Trophoblast cell (in vitro differentiated cells and primary cell): Measurements from ENCODE around the gene NEUROG2.

Experiments used
- DNase-seq, 2 donors: peaks; one replicate each; pipeline ENCODE4 v3.0.0-alpha.2; 2016
- H2AFZ ChIP-seq: 2 replicates; pipeline ENCODE4 v1.6.1; 2013; ENCODE audit warnings: low read length, moderate library complexity, mild to moderate bottlenecking; ENCODE audit not compliant: insufficient read depth, poor library complexity
- H2AK5ac ChIP-seq: 2 replicates; pipeline ENCODE4 v1.6.1; 2013; ENCODE audit warnings: mild to moderate bottlenecking, low read length
- H2BK120ac ChIP-seq: 2 replicates; pipeline ENCODE4 v1.6.1; 2013; ENCODE audit warnings: low read length, mild to moderate bottlenecking, moderate library complexity; ENCODE audit not compliant: insufficient read depth, poor library complexity
- H2BK12ac ChIP-seq: 2 replicates; pipeline ENCODE4 v1.6.1; 2013; ENCODE audit warnings: mild to moderate bottlenecking, low read length, moderate library complexity
- H2BK5ac ChIP-seq: 2 replicates; pipeline ENCODE4 v1.6.1; 2013; ENCODE audit warnings: low read length, low read depth, moderate library complexity, mild to moderate bottlenecking; ENCODE audit not compliant: poor library complexity
- H3K14ac ChIP-seq: 2 replicates; pipeline ENCODE4 v1.6.1; 2013; ENCODE audit warnings: mild to moderate bottlenecking, low read length
- H3K18ac ChIP-seq: 2 replicates; pipeline ENCODE4 v1.6.1; 2013; ENCODE audit warnings: mild to moderate bottlenecking, low read length
- H3K23ac ChIP-seq: 2 replicates; pipeline ENCODE4 v1.6.1; 2013; ENCODE audit warnings: low read length
- H3K27ac ChIP-seq: 2 replicates; pipeline ENCODE4 v1.5.1; 2013; ENCODE audit warnings: low read depth, mild to moderate bottlenecking, inconsistent platforms, low read length, moderate library complexity
- H3K27me3 ChIP-seq: 2 replicates; pipeline ENCODE4 v1.6.1; 2013; ENCODE audit warnings: inconsistent platforms, mild to moderate bottlenecking, low read length, moderate library complexity; ENCODE audit not compliant: insufficient read depth
- H3K36me3 ChIP-seq, 2 experiments: 1 replicate in 1 of 2; 2 replicates in 1 of 2; pipeline ENCODE4 v1.6.1; 2013; ENCODE audit warnings: low read length in 2 of 2, mild to moderate bottlenecking in 2 of 2, moderate library complexity in 1 of 2; ENCODE audit not compliant: insufficient read depth in 2 of 2, control insufficient read depth in 1 of 2
- H3K4ac ChIP-seq: 2 replicates; pipeline ENCODE4 v1.6.1; 2013; ENCODE audit warnings: low read depth, mild to moderate bottlenecking, low read length, moderate library complexity
- H3K4me1 ChIP-seq, 2 experiments: 1 replicate in 1 of 2; 2 replicates in 1 of 2; pipeline ENCODE4 v1.6.1; 2013; ENCODE audit warnings: low read length in 2 of 2, mild to moderate bottlenecking in 2 of 2, moderate library complexity in 1 of 2; ENCODE audit not compliant: insufficient read depth in 2 of 2, control insufficient read depth in 1 of 2
- H3K4me2 ChIP-seq: 2 replicates; pipeline ENCODE4 v1.6.1; 2013; ENCODE audit warnings: inconsistent platforms, mild to moderate bottlenecking, low read length, moderate library complexity
- H3K4me3 ChIP-seq: 2 replicates; pipeline ENCODE4 v1.5.1; 2013; ENCODE audit warnings: mild to moderate bottlenecking, low read depth, low read length, inconsistent platforms
- H3K79me1 ChIP-seq: one replicate; pipeline ENCODE4 v1.6.1; 2013; ENCODE audit warnings: low read length
- H3K79me2 ChIP-seq: 2 replicates; pipeline ENCODE4 v1.6.1; 2013; ENCODE audit warnings: low read length, mild to moderate bottlenecking; ENCODE audit not compliant: control insufficient read depth, insufficient read depth, poor library complexity
- H3K9ac ChIP-seq: 2 replicates; pipeline ENCODE4 v1.6.1; 2013; ENCODE audit warnings: mild to moderate bottlenecking, low read length
- H3K9me3 ChIP-seq: 2 replicates; pipeline ENCODE4 v1.6.1; 2013; ENCODE audit warnings: low read depth, mild to moderate bottlenecking, control low read depth, inconsistent platforms, low read length; ENCODE audit not compliant: insufficient read depth
- H4K12ac ChIP-seq: 2 replicates; pipeline ENCODE4 v1.6.1; 2013; ENCODE audit warnings: low read depth, mild to moderate bottlenecking, low read length, moderate library complexity
- H4K8ac ChIP-seq: 2 replicates; pipeline ENCODE4 v1.6.1; 2013; ENCODE audit warnings: low read depth, mild to moderate bottlenecking, low read length, moderate library complexity
- H4K91ac ChIP-seq: one replicate; pipeline ENCODE4 v1.6.1; 2013; ENCODE audit warnings: low read depth, mild to moderate bottlenecking, low read length, moderate library complexity
- WGBS: extraction: QIAGEN DNeasy Blood & Tissue Kit; methylation state at CpG from one replicate; pipeline ENCODE4 v1.1.7; 2013; ENCODE audit warnings: missing lambda C conversion rate; ENCODE audit not compliant: insufficient read length, insufficient coverage; ENCODE audit errors: extremely low coverage; 5-methylcytosine and 5-hydroxymethylcytosine counted together

The NEUROG2 gene

DNA sequence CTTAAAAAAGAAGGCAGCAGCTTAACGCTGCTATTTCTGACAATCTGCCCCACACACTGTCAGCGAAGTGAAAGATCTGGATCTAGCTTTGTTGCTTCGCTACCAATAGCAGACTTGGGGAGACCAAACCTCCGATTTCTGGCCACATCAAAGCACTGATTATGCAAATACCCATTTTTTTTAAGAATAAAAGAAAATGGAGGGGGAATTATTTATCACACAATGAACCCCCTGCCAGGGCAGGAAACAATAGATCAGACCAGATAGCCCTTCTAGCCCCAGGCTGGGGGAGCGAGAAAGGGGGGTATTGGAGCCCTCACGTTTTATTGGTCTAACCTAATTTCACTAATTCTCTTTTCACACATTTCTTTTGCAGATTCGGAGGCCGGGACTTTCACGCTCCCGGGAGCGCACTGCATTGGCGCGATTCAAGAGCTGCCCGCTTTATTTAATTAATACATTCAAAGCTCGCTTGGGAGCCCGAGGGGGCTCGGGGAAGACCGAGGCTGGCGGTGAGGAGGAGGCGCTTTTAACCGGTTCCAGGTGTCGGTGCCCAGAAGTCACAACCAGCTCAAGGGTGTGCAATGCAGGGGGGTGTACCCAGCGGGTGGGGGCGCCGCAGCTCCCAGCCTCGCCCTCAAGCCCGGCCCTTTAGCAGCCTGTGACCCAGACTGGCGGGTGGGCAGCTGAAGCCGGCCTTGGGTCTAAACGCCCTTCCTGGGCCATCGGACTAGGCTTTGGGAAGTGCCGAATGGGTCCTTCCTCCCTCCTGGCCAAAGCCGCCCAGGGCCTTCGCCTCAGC lies 5.5 kb downstream of the NEUROG2 start:
- no peaks in the 10 kb centered on the region for H3K79me1 ChIP-seq
- H4K12ac ChIP-seq = no peak overlapping the region
- no peak overlapping the region for H2AK5ac ChIP-seq
- no peak overlapping the region for H2BK120ac ChIP-seq
- H3K18ac ChIP-seq = no peak overlapping the region
- H3K27ac ChIP-seq = no peak overlapping the region
- no CpG with 5 or more reads among the region's 34 CpGs for WGBS
- H4K91ac ChIP-seq = no peak overlapping the region
- no peaks in the 10 kb centered on the region for H3K79me2 ChIP-seq
- peaks cover 65% of the 10 kb centered on the region for H3K27me3 ChIP-seq
- H2BK12ac ChIP-seq = no peak overlapping the region
- H3K9ac ChIP-seq = no peak overlapping the region
- no peak overlapping the region for H2AFZ ChIP-seq
- H3K36me3 ChIP-seq = no peaks in the 10 kb centered on the region
- H3K4ac ChIP-seq = no peak overlapping the region
- H3K4me3 ChIP-seq = no peak overlapping the region
- no peak for DNase-seq
- H2BK5ac ChIP-seq = no peak overlapping the region
- H3K4me2 ChIP-seq = peak overlapping the region; percentile 36
- no peak overlapping the region for H4K8ac ChIP-seq
- H3K23ac ChIP-seq = no peak overlapping the region
- H3K9me3 ChIP-seq = peaks cover 2% of the 10 kb centered on the region
- H3K4me1 ChIP-seq = peaks cover 13 to 15% of the 10 kb centered on the region in 2 experiments
- H3K14ac ChIP-seq = no peak overlapping the region

DNA sequence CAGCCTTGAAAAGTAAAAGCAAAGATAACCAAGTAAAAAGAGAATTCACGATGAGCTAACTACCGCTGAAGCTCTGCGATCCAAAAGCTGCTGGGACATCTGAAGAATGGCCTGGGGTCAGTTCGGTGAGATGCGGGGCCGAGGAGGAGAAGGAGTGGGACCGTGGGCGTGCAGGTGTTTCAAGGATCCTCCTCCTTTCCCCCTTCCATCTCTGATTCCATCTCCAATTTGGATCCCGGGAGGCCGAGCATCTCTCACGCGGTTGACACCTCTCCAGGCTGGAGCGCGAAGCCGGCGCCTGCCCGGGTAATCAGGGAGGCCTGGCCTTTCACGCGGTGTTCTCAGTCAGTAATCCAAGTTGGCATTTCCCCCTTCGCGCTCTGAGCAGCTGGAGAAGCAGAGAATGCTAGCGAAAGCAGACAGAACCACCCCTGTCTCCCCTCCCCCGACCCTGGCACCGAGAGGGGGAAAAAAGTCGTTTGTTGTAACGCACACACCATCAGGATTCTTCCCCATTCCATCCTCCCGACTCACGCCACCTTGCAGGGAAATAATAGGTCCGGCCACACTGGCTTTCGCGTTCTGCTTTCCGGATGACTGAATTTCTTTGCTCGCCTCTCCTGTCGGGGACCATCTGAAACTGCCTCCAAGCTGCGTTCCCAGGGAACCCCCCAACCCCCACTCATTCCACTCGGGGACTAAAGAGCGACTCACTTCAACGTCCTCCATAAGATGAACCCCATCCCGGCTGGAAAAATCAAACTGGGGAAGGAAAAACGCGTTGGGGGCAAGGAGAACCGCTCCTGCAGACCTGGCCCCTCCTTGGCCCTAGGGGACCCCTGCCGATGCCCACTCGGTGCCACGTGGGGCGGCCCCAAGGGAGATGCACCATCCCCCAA lies 6.5 kb downstream of the NEUROG2 start:
- Histone ChIP-seq H2BK5ac (no peak overlapping the region), H3K23ac (no peak overlapping the region), H3K79me2 (no peaks in the 10 kb centered on the region), H3K14ac (no peak overlapping the region), H3K18ac (no peak overlapping the region), H3K4me3 (no peak overlapping the region), H3K4me1 (peaks cover 4 to 9% of the 10 kb centered on the region in 2 experiments), H2BK12ac (no peak overlapping the region), H4K91ac (no peak overlapping the region), H2AFZ (no peak overlapping the region), H4K12ac (no peak overlapping the region), H4K8ac (no peak overlapping the region), H2BK120ac (no peak overlapping the region), H3K4me2 (no peak overlapping the region), H3K4ac (no peak overlapping the region), H3K27me3 (peaks cover 55% of the 10 kb centered on the region), H2AK5ac (no peak overlapping the region), H3K27ac (no peak overlapping the region), H3K79me1 (no peaks in the 10 kb centered on the region), H3K9me3 (peaks cover under 1% of the 10 kb centered on the region), H3K36me3 (no peaks in the 10 kb centered on the region), H3K9ac (no peak overlapping the region)
- no CpG with 5 or more reads among the region's 46 CpGs for WGBS
- DNase-seq = peak in 1 of 2 donors; percentile 27

GRCh38 chr4:112508356-112508755 lies 7.6 kb downstream of the NEUROG2 start:
- Histone ChIP-seq H3K27ac (no peak overlapping the region), H3K4ac (no peak overlapping the region), H3K79me1 (no peaks in the 10 kb centered on the region), H2AK5ac (no peak overlapping the region), H3K4me1 (peaks cover 3 to 8% of the 10 kb centered on the region in 2 experiments), H3K9ac (no peak overlapping the region), H3K36me3 (no peaks in the 10 kb centered on the region), H2BK5ac (no peak overlapping the region), H4K91ac (no peak overlapping the region), H3K23ac (no peak overlapping the region), H4K12ac (no peak overlapping the region), H3K27me3 (peaks cover 46% of the 10 kb centered on the region), H2BK12ac (no peak overlapping the region), H3K9me3 (no peaks in the 10 kb centered on the region), H2BK120ac (no peak overlapping the region), H2AFZ (no peak overlapping the region), H3K14ac (no peak overlapping the region), H4K8ac (no peak overlapping the region), H3K18ac (no peak overlapping the region), H3K4me2 (no peak overlapping the region), H3K4me3 (no peak overlapping the region), H3K79me2 (no peaks in the 10 kb centered on the region)
- no peak for DNase-seq
- WGBS = no CpG with 5 or more reads among the region's 6 CpGs

DNA sequence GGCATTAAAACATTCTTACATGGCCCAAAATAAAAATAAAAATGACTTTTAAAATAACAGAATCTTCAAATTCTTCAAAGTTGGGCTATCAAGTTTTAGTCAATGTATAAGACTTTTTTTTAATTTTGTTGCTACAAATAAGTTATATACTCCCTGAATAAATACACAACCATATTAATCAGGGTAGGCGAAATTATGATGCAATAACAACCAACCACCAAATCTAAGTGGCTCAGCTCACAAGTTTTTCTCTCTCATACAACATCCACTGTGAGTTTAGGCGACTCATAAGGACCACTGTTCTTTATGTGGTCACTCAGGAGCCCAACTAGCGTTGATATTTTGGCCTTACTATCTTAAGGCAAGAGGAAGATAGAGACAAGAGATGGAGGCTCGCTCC lies 11.2 kb downstream of the NEUROG2 start:
- no peaks in the 10 kb centered on the region for H3K79me2 ChIP-seq
- no peak overlapping the region for H2BK12ac ChIP-seq
- no peak overlapping the region for H3K18ac ChIP-seq
- no peaks in the 10 kb centered on the region for H3K4me1 ChIP-seq
- H3K27ac ChIP-seq = no peak overlapping the region
- no peak overlapping the region for H4K12ac ChIP-seq
- no peak overlapping the region for H3K4me3 ChIP-seq
- no peak overlapping the region for H2BK120ac ChIP-seq
- no peak overlapping the region for H4K91ac ChIP-seq
- peaks cover 22% of the 10 kb centered on the region for H3K27me3 ChIP-seq
- H3K36me3 ChIP-seq = no peaks in the 10 kb centered on the region
- no peaks in the 10 kb centered on the region for H3K9me3 ChIP-seq
- DNase-seq = no peak
- no CpG with 5 or more reads among the region's 4 CpGs for WGBS
- H2AFZ ChIP-seq = no peak overlapping the region
- no peak overlapping the region for H3K4me2 ChIP-seq
- H2BK5ac ChIP-seq = no peak overlapping the region
- no peak overlapping the region for H3K4ac ChIP-seq
- H3K9ac ChIP-seq = no peak overlapping the region
- H2AK5ac ChIP-seq = no peak overlapping the region
- no peaks in the 10 kb centered on the region for H3K79me1 ChIP-seq
- H3K14ac ChIP-seq = no peak overlapping the region
- no peak overlapping the region for H3K23ac ChIP-seq
- H4K8ac ChIP-seq = no peak overlapping the region
